AG04449 (cell line): ENCODE results near the gene CBX3.

Experiments
- CTCF ChIA-PET: fragments of 350-600 bp; formaldehyde crosslinking; extraction: SDS; loops from one replicate; lab custom pipeline; 2021; ENCODE audit warnings: antibody characterized with exemption; lab: Yijun Ruan, JAX
- POLR2A ChIA-PET: fragments of 400-600, 350-600 bp; formaldehyde crosslinking; extraction: SDS; loops from one replicate; lab custom pipeline; 2020; ENCODE audit warnings: antibody characterized with exemption, inconsistent platforms; lab: Yijun Ruan, JAX
- DNase-seq: peaks from one replicate; pipeline ENCODE4 v3.0.0-alpha.2; 2010; ENCODE audit warnings: low read depth, low spot score
- H3K4me3 ChIP-seq: 2 replicates; pipeline ENCODE4 v1.5.1; 2011; ENCODE audit warnings: low read depth, mild to moderate bottlenecking, control low read depth, low read length
- TF ChIP-seq, protein P1 (sequence below): IDR thresholded peaks from one replicate; pipeline ENCODE4 v1.5.1; 2011; ENCODE audit warnings: mild to moderate bottlenecking, moderate library complexity, low read length, control low read depth, inconsistent platforms; ENCODE audit not compliant: insufficient read depth; ENCODE audit errors: missing control alignments

Gene CBX3

DNA sequence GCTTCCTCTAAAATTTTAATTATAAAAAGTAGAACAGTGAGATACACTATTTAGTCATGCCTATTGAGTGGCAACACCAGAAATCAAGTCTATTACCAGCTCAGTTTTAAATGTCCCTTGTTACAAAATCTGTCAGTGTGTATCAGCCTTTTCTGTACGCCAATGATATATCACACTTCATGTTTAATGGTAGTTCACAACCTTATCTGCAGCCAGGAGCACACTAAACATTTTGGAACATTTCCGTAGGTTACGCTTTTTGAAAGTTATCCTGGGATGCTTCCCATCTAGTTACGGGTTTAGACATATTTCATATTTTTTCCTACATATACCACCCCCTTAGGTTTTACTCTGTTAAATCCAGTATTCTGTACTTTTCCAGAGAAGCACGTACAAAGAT lies 6.4 kb upstream of the CBX3 start:
- POLR2A ChIA-PET, result interaction anchor here (1.1 to 1.7 kb wide), 2 partner anchors 15 to 43 kb away, joined by 3 to 4 read pairs; partner anchors contain the start of gene NFE2L3
- CTCF ChIA-PET, result interaction anchor here (10.3 kb wide), 1 partner anchor 105 kb away, joined by 174 read pairs; no protein-coding TSS in a partner anchor
- TF ChIP-seq, protein P1, sequence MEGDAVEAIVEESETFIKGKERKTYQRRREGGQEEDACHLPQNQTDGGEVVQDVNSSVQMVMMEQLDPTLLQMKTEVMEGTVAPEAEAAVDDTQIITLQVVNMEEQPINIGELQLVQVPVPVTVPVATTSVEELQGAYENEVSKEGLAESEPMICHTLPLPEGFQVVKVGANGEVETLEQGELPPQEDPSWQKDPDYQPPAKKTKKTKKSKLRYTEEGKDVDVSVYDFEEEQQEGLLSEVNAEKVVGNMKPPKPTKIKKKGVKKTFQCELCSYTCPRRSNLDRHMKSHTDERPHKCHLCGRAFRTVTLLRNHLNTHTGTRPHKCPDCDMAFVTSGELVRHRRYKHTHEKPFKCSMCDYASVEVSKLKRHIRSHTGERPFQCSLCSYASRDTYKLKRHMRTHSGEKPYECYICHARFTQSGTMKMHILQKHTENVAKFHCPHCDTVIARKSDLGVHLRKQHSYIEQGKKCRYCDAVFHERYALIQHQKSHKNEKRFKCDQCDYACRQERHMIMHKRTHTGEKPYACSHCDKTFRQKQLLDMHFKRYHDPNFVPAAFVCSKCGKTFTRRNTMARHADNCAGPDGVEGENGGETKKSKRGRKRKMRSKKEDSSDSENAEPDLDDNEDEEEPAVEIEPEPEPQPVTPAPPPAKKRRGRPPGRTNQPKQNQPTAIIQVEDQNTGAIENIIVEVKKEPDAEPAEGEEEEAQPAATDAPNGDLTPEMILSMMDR, result no peak
- no peak for DNase-seq
- H3K4me3 ChIP-seq, result no peak overlapping the region

DNA sequence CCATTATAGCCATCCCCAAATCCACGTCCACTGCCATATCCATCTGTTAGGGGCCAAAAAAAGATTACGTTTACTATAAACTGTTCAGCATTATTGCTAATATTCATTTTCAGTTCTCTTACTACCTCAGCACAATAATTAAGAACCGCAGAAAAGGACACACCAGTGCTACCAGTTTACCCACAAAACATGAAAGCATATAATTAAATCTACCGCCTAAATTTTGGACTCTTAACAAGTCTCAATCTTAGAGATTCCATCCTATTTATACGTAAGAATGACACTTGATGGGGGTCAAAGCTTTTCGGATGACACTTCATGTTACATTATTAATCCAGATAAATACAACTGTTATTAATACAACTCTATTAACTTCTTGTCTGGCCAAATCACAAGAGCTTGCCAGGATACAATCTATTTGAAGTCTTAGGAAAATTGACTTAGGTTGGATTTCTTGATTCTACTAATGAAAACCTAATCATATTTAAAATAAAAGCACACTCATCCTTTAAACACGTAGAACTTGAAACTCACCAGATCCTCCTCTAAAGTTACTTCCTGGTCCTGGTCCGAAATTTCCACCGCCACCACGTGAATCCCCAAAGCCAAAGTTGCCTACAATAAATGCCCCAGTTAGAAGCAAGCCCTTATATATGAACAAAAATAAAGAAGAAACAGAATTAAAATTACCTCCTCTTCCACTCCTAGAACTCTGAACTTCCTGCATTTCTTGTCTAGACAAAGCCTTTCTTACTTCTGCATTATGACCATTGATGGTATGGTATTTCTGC lies 5.5 kb upstream of the CBX3 start:
- CTCF ChIA-PET, result interaction anchor here (1.0 to 10.3 kb wide), 6 partner anchors 8 to 342 kb away, joined by 3 to 174 read pairs (median 19); no protein-coding TSS in a partner anchor
- H3K4me3 ChIP-seq, result no peak overlapping the region
- TF ChIP-seq, protein P1, result no peak
- POLR2A ChIA-PET, result interaction anchor here (0.7 to 4.6 kb wide), 2 partner anchors 8 to 12 kb away, joined by 3 to 24 read pairs; no protein-coding TSS in a partner anchor
- no peak for DNase-seq

- CTCF ChIA-PET, result interaction anchor here (0.8 to 10.3 kb wide), 17 partner anchors 9 to 343 kb away, joined by 3 to 174 read pairs (median 4); partner anchors contain the start of gene NFE2L3
- POLR2A ChIA-PET, result interaction anchor here (0.6 to 4.6 kb wide), 3 partner anchors 9 to 337 kb away, joined by 3 to 24 read pairs (median 4); no protein-coding TSS in a partner anchor
- H3K4me3 ChIP-seq, result peak overlapping the region; percentile 98
- TF ChIP-seq, protein P1, result no peak
- no peak for DNase-seq
Measured at GRCh38 chr7:26197153-26198115, 4.1 kb upstream of the CBX3 start.

DNA sequence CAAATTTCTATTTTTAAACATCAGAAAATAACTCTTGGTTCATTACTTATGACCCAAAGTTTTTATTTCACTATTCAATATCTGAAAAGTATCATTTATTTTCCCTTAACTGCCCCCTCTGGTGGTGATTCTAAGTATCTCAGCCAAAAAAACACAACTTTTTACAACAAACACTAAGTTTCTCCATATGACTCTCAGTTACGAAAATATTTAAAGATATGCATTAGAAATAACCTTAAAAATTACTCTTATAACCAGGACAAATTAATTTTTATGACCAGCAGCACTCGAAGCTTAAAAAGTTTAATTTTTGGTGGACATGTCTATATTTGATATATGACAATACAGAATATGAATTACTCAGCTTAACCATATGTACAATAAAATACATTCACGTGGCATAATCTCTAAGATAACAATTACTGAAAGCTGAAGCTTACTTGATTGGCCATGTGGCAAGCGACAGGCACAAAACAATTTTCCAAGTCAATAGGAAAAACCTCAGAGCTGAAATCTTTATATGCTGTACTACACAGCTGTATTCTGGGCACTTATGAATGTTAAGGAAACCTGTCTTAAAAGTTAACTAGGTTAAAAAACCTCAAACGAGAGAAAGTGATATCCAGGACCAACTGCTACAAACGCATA lies 3.3 kb upstream of the CBX3 start:
- TF ChIP-seq, protein P1, result peak; percentile 34
- no peak for DNase-seq
- ChIA-PET POLR2A (interaction anchor here (1.1 to 4.6 kb wide), 2 partner anchors 10 to 107 kb away, joined by 4 to 24 read pairs; no protein-coding TSS in a partner anchor), CTCF (interaction anchor here (0.7 to 10.3 kb wide), 20 partner anchors 9 to 342 kb away, joined by 3 to 174 read pairs (median 4); partner anchors contain the start of gene NFE2L3)
- H3K4me3 ChIP-seq, result peak overlapping the region; percentile 98

- TF ChIP-seq, protein P1, result no peak
- DNase-seq, result no peak
- POLR2A ChIA-PET, result interaction anchor here (1.1 to 4.6 kb wide), 4 partner anchors 10 to 342 kb away, joined by 4 to 24 read pairs (median 6); no protein-coding TSS in a partner anchor
- H3K4me3 ChIP-seq, result peak overlapping the region; percentile 98
- CTCF ChIA-PET, result interaction anchor here (0.7 to 10.3 kb wide), 19 partner anchors 8 to 305 kb away, joined by 3 to 174 read pairs (median 5); no protein-coding TSS in a partner anchor
Measured at GRCh38 chr7:26198781-26199169, 2.8 kb upstream of the CBX3 start.
